Measurements from ENCODE around the gene IFNGR1.

- TF ChIP-seq CTCF (IDR thresholded peaks at IDR 0.05; ENCODE audit: poor library complexity) (no peak), EZH2phosphoT487 (IDR thresholded peaks at IDR 0.05; ENCODE audit: low read depth, severe bottlenecking, unreplicated experiment) (no peak)
Measured at GRCh38 chr6:137226697-137227096, 7.5 kb upstream of the IFNGR1 start.
